ENCODE data around the gene H1-8.

H1-8 gene

DNA sequence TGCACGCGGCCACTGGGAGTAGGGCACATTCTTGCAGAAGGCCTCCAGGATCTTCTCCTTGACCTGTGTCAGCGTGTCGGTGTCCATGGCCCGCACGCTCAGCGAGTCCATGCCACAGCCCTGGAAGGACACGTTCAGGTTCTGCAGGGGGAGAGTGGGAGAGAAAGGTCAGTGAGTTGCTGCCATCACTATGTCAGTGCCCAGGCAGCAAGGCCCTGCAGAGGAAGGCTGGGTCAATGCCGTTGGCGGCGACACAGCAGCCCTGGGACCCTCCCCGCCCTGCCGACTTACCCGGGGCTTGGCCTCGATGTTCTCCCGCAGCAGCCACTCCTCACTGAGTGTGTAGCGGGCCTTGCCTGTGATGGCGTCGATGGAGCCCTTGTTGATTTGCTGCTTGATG, 19.8 kb downstream of the H1-8 start:
- no peak for DNase-seq (ENCODE audit: low read depth, low spot score)
- TF ChIP-seq SUZ12 (IDR thresholded peaks at IDR 0.05; ENCODE audit: extremely low read depth, insufficient read depth, insufficient read length) (no peak), YY1 (IDR thresholded peaks at IDR 0.05; ENCODE audit: insufficient read depth, insufficient read length) (no peak)
- Histone ChIP-seq H3K4me3 (ENCODE audit: insufficient read length, low read depth) (no peak overlapping the region), H3K9ac (ENCODE audit: insufficient read length, low read depth) (no peak overlapping the region), H3K27me3 (ENCODE audit: insufficient read depth, insufficient read length) (no peaks in the 10 kb centered on the region), H3K36me3 (ENCODE audit: insufficient read depth, insufficient read length, low read length) (peaks cover 97% of the 10 kb centered on the region), H3K9me3 (ENCODE audit: insufficient read depth, low read length) (no peaks in the 10 kb centered on the region), H3K4me1 (ENCODE audit: insufficient read depth, insufficient read length) (peaks cover 36% of the 10 kb centered on the region)

DNA sequence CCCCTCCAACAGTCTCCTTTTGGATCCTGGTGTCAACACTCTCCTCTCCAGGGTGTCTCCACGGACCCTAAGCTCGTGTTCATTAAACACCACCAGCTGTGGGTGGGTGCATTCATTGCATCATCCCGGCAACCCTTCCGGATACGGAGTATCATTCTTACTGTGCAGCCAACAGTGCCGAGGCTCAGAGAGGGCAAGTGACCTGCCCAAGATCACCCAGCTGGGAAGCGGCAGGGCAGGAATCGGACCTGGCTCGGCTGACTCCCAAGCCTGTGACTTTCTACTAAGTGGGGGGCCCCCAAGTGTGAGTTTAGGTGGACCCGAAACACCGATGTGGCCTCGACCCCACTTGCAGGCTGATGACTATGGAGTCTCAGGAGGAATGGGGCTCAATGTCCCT, 20.4 kb downstream of the H1-8 start:
- Histone ChIP-seq H3K4me1 (ENCODE audit: insufficient read depth, insufficient read length) (peaks cover 31% of the 10 kb centered on the region), H3K4me3 (ENCODE audit: insufficient read length, low read depth) (no peak overlapping the region), H3K9me3 (ENCODE audit: insufficient read depth, low read length) (no peaks in the 10 kb centered on the region), H3K36me3 (ENCODE audit: insufficient read depth, insufficient read length, low read length) (peaks cover 97% of the 10 kb centered on the region), H3K9ac (ENCODE audit: insufficient read length, low read depth) (no peak overlapping the region), H3K27me3 (ENCODE audit: insufficient read depth, insufficient read length) (no peaks in the 10 kb centered on the region)
- no peak for DNase-seq (ENCODE audit: low read depth, low spot score)
- TF ChIP-seq SUZ12 (IDR thresholded peaks at IDR 0.05; ENCODE audit: extremely low read depth, insufficient read depth, insufficient read length) (no peak), ZNF274 (IDR thresholded peaks at IDR 0.05; ENCODE audit: low read depth, low read length) (no peak), YY1 (IDR thresholded peaks at IDR 0.05; ENCODE audit: insufficient read depth, insufficient read length) (no peak)

DNA sequence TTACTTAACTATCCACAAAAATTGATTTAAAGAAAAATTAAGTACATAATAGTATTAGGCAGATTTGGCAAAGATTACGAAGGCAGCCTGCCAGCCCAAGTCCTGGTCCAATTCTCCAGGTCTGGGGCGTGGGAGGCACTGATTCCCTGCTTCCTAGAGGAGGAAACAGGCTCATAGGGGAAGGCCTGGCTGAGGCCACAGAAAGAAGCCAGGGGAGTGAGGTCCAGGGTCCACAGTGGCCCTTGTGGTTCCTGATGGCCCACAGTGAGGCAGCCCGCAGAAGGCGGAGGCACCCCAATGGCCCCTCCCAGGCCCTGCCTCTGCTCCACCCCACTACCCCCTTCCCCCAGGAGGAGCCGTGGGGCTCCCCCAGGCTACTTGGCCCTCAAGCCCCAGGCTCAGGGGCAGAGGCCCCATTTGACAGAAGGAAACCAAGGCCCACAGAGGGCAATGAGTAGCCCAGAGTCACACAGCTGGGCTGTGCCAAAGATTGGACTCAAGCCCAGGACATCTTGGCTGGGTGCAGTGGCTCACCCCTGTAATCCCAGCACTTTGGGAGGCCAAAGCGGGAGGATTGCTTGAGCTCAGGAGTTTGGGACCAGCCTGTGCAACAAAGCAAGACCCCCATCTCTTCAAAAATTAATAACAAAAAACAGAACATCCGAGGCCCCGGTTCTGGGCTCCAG, 21.0 kb downstream of the H1-8 start:
- Histone ChIP-seq H3K4me3 (ENCODE audit: insufficient read length, low read depth) (no peak overlapping the region), H3K9me3 (ENCODE audit: insufficient read depth, low read length) (no peaks in the 10 kb centered on the region), H3K36me3 (ENCODE audit: insufficient read depth, insufficient read length, low read length) (peaks cover 97% of the 10 kb centered on the region), H3K4me1 (ENCODE audit: insufficient read depth, insufficient read length) (peaks cover 25% of the 10 kb centered on the region), H3K9ac (ENCODE audit: insufficient read length, low read depth) (no peak overlapping the region), H3K27me3 (ENCODE audit: insufficient read depth, insufficient read length) (no peaks in the 10 kb centered on the region)
- no peak for TF ChIP-seq YY1 (IDR thresholded peaks at IDR 0.05; ENCODE audit: insufficient read depth, insufficient read length)
- no peak for TF ChIP-seq SUZ12 (IDR thresholded peaks at IDR 0.05; ENCODE audit: extremely low read depth, insufficient read depth, insufficient read length)
- TF ChIP-seq ZNF274 (IDR thresholded peaks at IDR 0.05; ENCODE audit: low read depth, low read length), result no peak
- DNase-seq (ENCODE audit: low read depth, low spot score), result no peak

DNA sequence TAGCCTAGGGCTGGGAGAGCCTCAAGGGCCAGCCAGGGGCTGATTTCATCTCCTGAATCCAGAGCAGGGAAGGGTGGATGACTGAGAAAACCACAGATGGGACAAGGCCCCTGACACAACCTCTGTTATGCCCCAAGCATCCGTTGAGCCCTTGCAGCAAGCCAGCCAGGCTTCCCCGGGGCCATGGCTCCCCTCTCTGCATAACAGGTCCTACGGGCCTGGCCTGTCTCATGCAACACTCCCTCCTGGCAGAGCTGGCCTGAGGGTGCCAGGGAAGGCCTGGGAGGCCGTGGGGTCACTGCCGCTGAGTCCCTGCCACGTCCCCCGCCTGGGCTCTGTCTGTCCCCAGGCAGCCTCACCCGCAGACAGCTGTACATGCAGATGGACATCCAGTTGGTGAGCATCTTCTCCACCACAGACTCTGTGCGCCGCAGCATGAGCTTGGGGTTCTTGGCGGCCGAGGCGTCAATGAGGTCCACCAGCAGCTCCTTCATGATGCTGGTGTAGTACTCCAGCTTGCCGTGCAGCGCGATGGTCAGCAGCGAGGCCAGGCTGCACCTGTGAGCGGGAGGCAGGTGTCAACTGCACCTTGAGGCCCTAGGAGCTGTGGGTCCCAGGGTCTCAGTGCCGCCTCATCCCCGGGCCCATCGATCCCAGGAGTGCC, 22.1 kb downstream of the H1-8 start:
- H3K9ac ChIP-seq (ENCODE audit: insufficient read length, low read depth), result peak overlapping the region; percentile 7
- H3K9me3 ChIP-seq (ENCODE audit: insufficient read depth, low read length), result no peaks in the 10 kb centered on the region
- no peaks in the 10 kb centered on the region for H3K27me3 ChIP-seq (ENCODE audit: insufficient read depth, insufficient read length)
- no peak for DNase-seq (ENCODE audit: low read depth, low spot score)
- no peak for TF ChIP-seq ZNF274 (IDR thresholded peaks at IDR 0.05; ENCODE audit: low read depth, low read length)
- no peak for TF ChIP-seq SUZ12 (IDR thresholded peaks at IDR 0.05; ENCODE audit: extremely low read depth, insufficient read depth, insufficient read length)
- no peak for TF ChIP-seq YY1 (IDR thresholded peaks at IDR 0.05; ENCODE audit: insufficient read depth, insufficient read length)
- H3K36me3 ChIP-seq (ENCODE audit: insufficient read depth, insufficient read length, low read length), result peaks cover 97% of the 10 kb centered on the region
- H3K4me1 ChIP-seq (ENCODE audit: insufficient read depth, insufficient read length), result peaks cover 18% of the 10 kb centered on the region
- no peak overlapping the region for H3K4me3 ChIP-seq (ENCODE audit: insufficient read length, low read depth)

DNA sequence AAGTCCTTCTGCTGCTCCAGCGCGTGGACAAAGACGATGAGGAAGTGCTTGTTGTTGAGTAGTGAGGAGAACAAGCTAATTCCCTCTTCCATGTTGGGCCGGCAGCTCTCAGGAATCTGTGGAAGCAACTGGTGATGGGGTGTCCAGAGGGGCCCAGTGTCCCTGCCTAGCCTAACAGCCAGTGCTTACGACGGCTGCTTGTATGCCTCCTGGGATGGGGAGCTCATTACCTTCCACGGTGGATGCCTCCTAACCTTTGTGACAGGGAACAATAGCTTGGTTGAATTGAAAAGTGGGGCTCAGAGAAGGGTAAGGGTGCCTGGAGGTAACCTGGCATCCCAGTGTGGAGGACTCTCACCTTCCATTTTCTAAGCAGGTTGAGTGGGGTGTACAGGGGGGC, 22.9 kb downstream of the H1-8 start:
- no peaks in the 10 kb centered on the region for H3K9me3 ChIP-seq (ENCODE audit: insufficient read depth, low read length)
- H3K9ac ChIP-seq (ENCODE audit: insufficient read length, low read depth), result no peak overlapping the region
- DNase-seq (ENCODE audit: low read depth, low spot score), result no peak
- no peak for TF ChIP-seq YY1 (IDR thresholded peaks at IDR 0.05; ENCODE audit: insufficient read depth, insufficient read length)
- TF ChIP-seq SUZ12 (IDR thresholded peaks at IDR 0.05; ENCODE audit: extremely low read depth, insufficient read depth, insufficient read length), result no peak
- TF ChIP-seq ZNF274 (IDR thresholded peaks at IDR 0.05; ENCODE audit: low read depth, low read length), result no peak
- no peaks in the 10 kb centered on the region for H3K27me3 ChIP-seq (ENCODE audit: insufficient read depth, insufficient read length)
- H3K4me1 ChIP-seq (ENCODE audit: insufficient read depth, insufficient read length), result peaks cover 16% of the 10 kb centered on the region
- H3K4me3 ChIP-seq (ENCODE audit: insufficient read length, low read depth), result no peak overlapping the region
- peaks cover 99% of the 10 kb centered on the region for H3K36me3 ChIP-seq (ENCODE audit: insufficient read depth, insufficient read length, low read length)

DNA sequence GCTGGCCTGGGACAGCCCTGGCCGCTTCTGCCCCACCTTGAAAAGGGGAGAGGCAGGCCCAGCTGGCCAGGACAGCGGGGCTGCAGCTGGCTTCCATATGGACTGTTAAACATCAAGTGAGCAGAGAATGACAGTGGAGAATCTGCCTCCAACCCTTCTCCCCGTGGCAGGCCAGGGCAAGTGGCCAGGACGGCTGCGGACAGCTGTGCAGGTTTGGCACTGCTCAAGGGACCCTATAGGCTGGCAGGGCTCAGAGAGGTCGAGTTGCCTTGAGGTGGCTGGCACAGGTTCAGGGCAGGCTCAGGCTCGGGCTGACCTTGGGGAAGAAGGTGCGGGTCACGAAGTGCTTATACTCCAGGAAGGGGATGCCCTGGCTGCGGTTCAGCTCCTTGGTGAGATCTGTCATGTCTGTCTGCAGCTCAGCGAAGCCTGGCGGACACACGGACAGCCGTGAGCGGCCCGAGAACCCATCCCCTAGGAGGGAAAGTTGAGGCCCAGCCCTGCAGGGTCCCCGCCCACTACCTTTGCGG, 24.3 kb downstream of the H1-8 start:
- peaks cover 100% of the 10 kb centered on the region for H3K36me3 ChIP-seq (ENCODE audit: insufficient read depth, insufficient read length, low read length)
- H3K4me3 ChIP-seq (ENCODE audit: insufficient read length, low read depth), result no peak overlapping the region
- no peaks in the 10 kb centered on the region for H3K27me3 ChIP-seq (ENCODE audit: insufficient read depth, insufficient read length)
- DNase-seq (ENCODE audit: low read depth, low spot score), result no peak
- no peak overlapping the region for H3K9ac ChIP-seq (ENCODE audit: insufficient read length, low read depth)
- TF ChIP-seq SUZ12 (IDR thresholded peaks at IDR 0.05; ENCODE audit: extremely low read depth, insufficient read depth, insufficient read length) (no peak), YY1 (IDR thresholded peaks at IDR 0.05; ENCODE audit: insufficient read depth, insufficient read length) (no peak), ZNF274 (IDR thresholded peaks at IDR 0.05; ENCODE audit: low read depth, low read length) (no peak)
- H3K4me1 ChIP-seq (ENCODE audit: insufficient read depth, insufficient read length), result peaks cover 6% of the 10 kb centered on the region
- no peaks in the 10 kb centered on the region for H3K9me3 ChIP-seq (ENCODE audit: insufficient read depth, low read length)

DNA sequence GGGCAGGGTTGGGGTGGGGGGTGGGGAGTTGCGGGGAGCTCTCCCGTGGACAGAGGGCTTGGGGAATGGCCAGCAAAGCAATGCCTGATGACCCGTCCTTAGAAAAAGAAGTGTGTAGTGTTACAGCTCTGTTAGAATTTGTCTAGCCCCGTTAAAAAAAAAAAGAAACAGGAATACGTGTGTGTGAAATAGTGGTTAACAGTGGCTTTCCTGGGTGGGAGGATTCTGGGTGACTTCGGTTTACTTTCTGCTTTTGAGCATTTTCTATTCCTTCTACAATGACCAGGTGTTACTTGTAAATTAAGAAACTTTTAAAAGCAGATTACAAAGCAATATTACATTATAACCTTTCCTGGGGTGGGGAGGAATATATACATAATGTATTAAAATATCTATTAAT, 25.0 kb downstream of the H1-8 start:
- Histone ChIP-seq H3K9me3 (ENCODE audit: insufficient read depth, low read length) (no peaks in the 10 kb centered on the region), H3K4me3 (ENCODE audit: insufficient read length, low read depth) (no peak overlapping the region), H3K4me1 (ENCODE audit: insufficient read depth, insufficient read length) (peaks cover 6% of the 10 kb centered on the region), H3K9ac (ENCODE audit: insufficient read length, low read depth) (no peak overlapping the region), H3K27me3 (ENCODE audit: insufficient read depth, insufficient read length) (no peaks in the 10 kb centered on the region), H3K36me3 (ENCODE audit: insufficient read depth, insufficient read length, low read length) (peaks cover 100% of the 10 kb centered on the region)
- TF ChIP-seq SUZ12 (IDR thresholded peaks at IDR 0.05; ENCODE audit: extremely low read depth, insufficient read depth, insufficient read length), result no peak
- no peak for TF ChIP-seq ZNF274 (IDR thresholded peaks at IDR 0.05; ENCODE audit: low read depth, low read length)
- TF ChIP-seq YY1 (IDR thresholded peaks at IDR 0.05; ENCODE audit: insufficient read depth, insufficient read length), result no peak
- DNase-seq (ENCODE audit: low read depth, low spot score), result no peak

Data from NT2/D1 (cell line).